ENCODE measurements around the gene TDRD5.
"Not testable (repeated sequence)": the region's sequence is repeated elsewhere in the genome, so short reads cannot be mapped to it uniquely, and the experiment has no call there.

Gene TDRD5

GRCh38 chr1:179599623-179600249 lies 8.1 kb downstream of the TDRD5 start:
- in situ Hi-C loops (cut with MboI; ENCODE audit: low sequenced_read_pairs): no loop called here

GRCh38 chr1:179601093-179601492 lies 9.5 kb downstream of the TDRD5 start:
- in situ Hi-C loops (cut with MboI; ENCODE audit: low sequenced_read_pairs): no loop called here

- in situ Hi-C loops (cut with MboI; ENCODE audit: low sequenced_read_pairs): no loop called here
Measured at GRCh38 chr1:179612361-179612760, 20.7 kb downstream of the TDRD5 start.

GRCh38 chr1:179630719-179631118 lies 39.1 kb downstream of the TDRD5 start:
- in situ Hi-C loops (cut with MboI; ENCODE audit: low sequenced_read_pairs): no loop called here

GRCh38 chr1:179632868-179633267 lies 41.2 kb downstream of the TDRD5 start:
- in situ Hi-C loops (cut with MboI; ENCODE audit: low sequenced_read_pairs): no loop called here

GRCh38 chr1:179637211-179637860 lies 45.7 kb downstream of the TDRD5 start:
- in situ Hi-C loops (cut with MboI; ENCODE audit: low sequenced_read_pairs): no loop called here

- in situ Hi-C loops (cut with MboI; ENCODE audit: low sequenced_read_pairs): no loop called here
Measured at GRCh38 chr1:179661018-179661417, 69.4 kb downstream of the TDRD5 start.

GRCh38 chr1:179663810-179664209 lies 72.2 kb downstream of the TDRD5 start:
- in situ Hi-C loops (cut with MboI; ENCODE audit: low sequenced_read_pairs): no loop called here

GRCh38 chr1:179677882-179678281 lies 86.2 kb downstream of the TDRD5 start:
- in situ Hi-C loops (cut with MboI; ENCODE audit: low sequenced_read_pairs): no loop called here

GRCh38 chr1:179694530-179694929 lies 102.9 kb downstream of the TDRD5 start:
- in situ Hi-C loops (cut with MboI; ENCODE audit: low sequenced_read_pairs): not testable (repeated sequence)

GRCh38 chr1:179702946-179703539 lies 111.4 kb downstream of the TDRD5 start:
- in situ Hi-C loops (cut with MboI; ENCODE audit: low sequenced_read_pairs): loop anchor here (25.0 kb wide), 2 partner anchors 484 to 759 kb away; no protein-coding TSS in a partner anchor

GRCh38 chr1:179706339-179706941 lies 114.8 kb downstream of the TDRD5 start:
- in situ Hi-C loops (cut with MboI; ENCODE audit: low sequenced_read_pairs): loop anchor here (25.0 kb wide), 2 partner anchors 481 to 756 kb away; no protein-coding TSS in a partner anchor

GRCh38 chr1:179707406-179707805 lies 115.8 kb downstream of the TDRD5 start:
- in situ Hi-C loops (cut with MboI; ENCODE audit: low sequenced_read_pairs): loop anchor here (25.0 kb wide), 2 partner anchors 480 to 755 kb away; no protein-coding TSS in a partner anchor

GRCh38 chr1:179708434-179709195 lies 117.0 kb downstream of the TDRD5 start:
- in situ Hi-C loops (cut with MboI; ENCODE audit: low sequenced_read_pairs): loop anchor here (25.0 kb wide), 2 partner anchors 479 to 754 kb away; no protein-coding TSS in a partner anchor

- in situ Hi-C loops (cut with MboI; ENCODE audit: low sequenced_read_pairs): loop anchor here (25.0 kb wide), 2 partner anchors 477 to 752 kb away; no protein-coding TSS in a partner anchor
Measured at GRCh38 chr1:179709841-179710329, 118.3 kb downstream of the TDRD5 start.

GRCh38 chr1:179714159-179714558 lies 122.5 kb downstream of the TDRD5 start:
- in situ Hi-C loops (cut with MboI; ENCODE audit: low sequenced_read_pairs): loop anchor here (25.0 kb wide), 2 partner anchors 473 to 748 kb away; no protein-coding TSS in a partner anchor

- in situ Hi-C loops (cut with MboI; ENCODE audit: low sequenced_read_pairs): loop anchor here (25.0 kb wide), 2 partner anchors 473 to 748 kb away; no protein-coding TSS in a partner anchor
Measured at GRCh38 chr1:179714623-179715022, 123.0 kb downstream of the TDRD5 start.

- in situ Hi-C loops (cut with MboI; ENCODE audit: low sequenced_read_pairs): loop anchor here (25.0 kb wide), 2 partner anchors 468 to 743 kb away; no protein-coding TSS in a partner anchor
Measured at GRCh38 chr1:179719272-179719671, 127.6 kb downstream of the TDRD5 start.

GRCh38 chr1:179728271-179728670 lies 136.6 kb downstream of the TDRD5 start:
- in situ Hi-C loops (cut with MboI; ENCODE audit: low sequenced_read_pairs): no loop called here

GRCh38 chr1:179729881-179730280 lies 138.2 kb downstream of the TDRD5 start:
- in situ Hi-C loops (cut with MboI; ENCODE audit: low sequenced_read_pairs): no loop called here

Measured in HL-60/S4 (cell line).